Stimulated activated CD4-positive, alpha-beta T cell treated with anti-CD3 and anti-CD28 coated beads, Interleukin-4, amount 100 ng/mL, for 4 hours (primary cell): ENCODE results near the gene IL1RAPL2.
"Not testable (repeated sequence)": the region's sequence is repeated elsewhere in the genome, so short reads cannot be mapped to it uniquely, and the experiment has no call there.

Experiments
- DNase-seq, 2 experiments: peaks; one replicate each; pipeline ENCODE4 v3.0.0-alpha.2; 2020

Gene IL1RAPL2

DNA sequence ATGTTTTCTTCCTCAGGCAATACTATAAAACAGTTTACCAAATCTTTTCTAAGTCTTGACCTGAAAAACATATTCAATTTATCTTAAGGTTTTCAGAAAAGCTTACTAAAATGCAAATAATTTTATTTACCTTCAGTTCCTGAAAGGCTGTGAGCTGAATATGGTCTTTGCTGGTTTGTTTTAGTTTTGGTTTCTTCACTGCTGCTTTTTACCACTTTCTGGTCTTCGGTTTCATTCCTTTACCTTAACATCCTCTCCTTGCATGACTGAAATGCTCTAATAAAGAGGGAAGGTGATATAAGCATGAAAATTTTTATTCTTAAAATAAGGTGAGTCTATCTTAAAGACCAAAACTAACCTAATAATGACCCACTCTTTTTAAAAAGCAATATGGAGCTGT, 1159.2 kb downstream of the IL1RAPL2 start:
- DNase-seq = no peak

DNA sequence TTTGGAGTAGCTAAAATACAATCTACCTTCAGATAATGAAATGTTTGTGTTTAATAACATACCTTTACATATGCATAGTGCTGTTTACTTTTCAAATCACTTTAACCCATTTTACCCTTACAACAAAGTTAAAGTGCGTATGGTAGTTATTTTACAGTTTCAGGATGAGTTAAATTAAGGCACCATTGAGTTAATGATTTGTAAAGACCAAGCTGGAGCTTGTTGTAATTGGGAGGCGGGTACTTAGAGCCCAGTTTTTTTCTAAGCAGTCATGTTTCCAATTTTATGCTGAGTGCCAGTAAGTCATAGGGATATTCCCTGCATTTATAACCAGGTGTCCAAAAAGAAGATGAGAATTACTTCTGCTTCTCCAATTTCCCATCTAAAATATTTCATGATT, 1172.2 kb downstream of the IL1RAPL2 start:
- no peak for DNase-seq

DNA sequence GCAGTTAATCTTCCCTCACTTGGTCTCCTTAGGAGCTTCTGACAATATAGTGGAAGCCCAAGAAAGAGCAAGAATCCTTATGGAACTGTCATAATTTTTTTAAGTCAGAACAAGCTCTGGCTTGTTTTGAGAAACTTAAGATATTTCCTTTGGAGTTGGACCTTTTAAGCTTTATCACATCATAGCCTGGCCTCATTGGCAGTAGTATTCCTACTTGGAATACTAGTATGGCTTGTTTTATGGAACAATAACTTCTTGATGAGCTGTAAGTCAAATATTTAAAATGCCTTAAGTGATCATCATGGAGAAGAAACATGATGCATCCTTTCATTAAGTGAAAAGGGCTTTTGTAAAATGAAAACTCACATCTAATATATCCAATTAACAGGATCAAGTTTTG, 1178.3 kb downstream of the IL1RAPL2 start:
- no peak for DNase-seq

DNA sequence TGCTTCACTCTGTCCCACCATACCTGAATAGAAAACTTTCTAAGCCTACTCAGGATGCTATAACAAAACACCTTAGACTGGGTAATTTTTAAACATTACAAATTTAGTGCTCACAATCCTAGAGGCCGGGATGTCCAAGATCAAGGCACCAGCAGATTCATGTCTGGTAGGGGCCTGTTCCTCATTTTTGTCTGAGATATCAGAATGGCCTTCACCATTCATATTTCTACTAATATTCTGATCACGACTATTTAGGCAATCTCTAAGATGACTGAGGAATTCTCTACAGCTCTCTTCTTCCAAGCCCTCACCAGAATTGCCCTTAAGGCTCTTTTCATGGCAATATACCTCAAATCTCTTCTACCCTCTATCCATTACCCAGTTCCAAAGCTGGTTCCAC, 1178.9 kb downstream of the IL1RAPL2 start:
- DNase-seq = no peak

DNA sequence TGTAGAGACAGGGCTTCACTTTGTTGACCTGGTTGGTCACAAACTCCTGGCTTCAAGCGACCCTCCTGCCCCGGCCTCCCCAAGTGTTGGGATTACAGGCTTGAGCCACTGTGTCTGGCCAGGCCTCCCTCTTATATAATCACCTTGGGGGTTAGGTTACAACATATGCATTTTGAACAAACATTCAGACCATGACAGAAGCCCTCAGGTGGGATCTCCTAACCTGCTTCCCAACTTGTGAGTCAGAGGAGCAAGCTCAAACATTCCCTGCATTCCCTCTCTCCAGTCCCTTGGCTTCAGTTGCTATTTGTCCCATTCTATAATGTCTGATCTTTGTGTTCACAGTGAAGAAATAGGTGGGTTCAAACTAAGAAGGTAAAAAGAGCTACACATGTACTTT, 1179.9 kb downstream of the IL1RAPL2 start:
- no peak for DNase-seq

DNA sequence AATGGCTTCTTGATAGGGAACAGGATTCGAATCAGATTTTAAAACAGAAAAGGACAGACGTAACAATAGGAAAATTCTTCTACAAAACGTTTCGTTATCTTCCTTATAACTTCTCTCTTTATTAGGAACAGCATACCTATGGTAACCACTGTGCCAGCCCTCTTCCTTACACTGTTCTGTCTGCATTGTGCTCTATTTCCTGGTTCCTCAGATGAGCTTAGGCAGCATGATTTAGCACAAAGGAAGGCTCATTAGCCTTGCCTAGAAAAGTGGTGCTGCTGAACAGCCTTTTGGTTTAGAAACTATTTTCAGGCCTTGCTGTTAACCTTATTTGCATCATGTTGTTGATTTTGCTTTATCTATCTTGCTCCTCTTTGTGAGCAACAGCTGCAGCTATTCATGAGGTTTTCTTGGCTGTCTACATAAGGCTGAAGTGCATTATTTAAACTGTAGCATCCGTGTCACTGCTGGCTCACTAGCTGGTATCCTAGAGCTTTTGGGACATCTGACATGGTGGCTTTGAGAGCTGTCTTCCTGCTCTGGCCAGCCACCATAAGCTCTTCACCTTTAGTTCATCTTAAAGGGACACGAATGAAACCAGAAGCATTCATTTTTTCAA, 1186.4 kb downstream of the IL1RAPL2 start:
- no peak for DNase-seq

DNA sequence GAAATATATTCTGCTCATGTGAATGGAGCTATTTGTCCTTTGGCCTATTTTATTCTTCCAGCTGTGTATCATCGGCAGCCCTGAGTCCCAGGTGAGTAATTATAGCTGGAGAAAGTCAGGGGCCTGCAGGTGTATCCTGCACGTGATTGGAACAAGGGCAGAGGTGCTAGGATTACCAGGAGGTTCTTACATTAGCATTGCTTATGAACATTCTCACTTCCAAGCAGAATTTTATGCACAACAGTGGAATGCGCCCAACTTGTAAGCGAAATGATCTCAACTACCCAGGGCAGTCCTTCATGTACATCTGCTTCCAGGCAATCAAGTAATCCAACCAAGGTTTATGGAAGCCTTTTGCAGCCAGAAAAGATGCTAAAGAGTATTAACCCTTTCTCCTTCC, 1187.4 kb downstream of the IL1RAPL2 start:
- DNase-seq = no peak

DNA sequence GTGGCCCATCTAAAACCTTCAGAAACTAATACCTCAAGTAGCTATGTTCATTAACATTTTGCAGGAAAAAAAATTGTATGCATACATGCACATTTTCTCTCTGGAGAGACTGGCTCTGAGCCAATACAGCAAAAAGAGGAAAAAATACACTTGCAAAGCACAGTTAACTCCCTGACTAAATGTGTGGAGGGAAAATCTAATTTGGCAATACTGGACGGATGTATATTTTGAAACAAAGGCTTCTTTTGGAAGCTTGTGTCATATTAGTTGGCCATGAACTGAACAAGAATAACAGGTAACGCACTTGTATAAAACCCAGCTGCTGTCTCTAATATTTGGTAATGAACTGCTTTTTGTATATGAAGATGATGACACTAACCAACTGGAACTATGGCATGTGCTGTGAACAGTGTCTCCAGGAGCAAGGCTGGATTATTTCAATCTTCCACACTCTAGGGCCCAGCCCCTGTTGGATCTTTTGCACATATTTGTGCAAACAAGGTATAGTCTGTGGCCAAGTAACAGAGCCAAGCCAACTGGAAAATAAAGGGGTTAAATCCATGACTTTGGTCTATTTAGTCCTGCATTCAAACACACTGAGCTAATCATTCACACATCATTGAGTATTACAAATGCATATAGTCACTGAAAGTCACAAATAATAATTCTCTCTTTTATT, 1188.4 kb downstream of the IL1RAPL2 start:
- DNase-seq = no peak

DNA sequence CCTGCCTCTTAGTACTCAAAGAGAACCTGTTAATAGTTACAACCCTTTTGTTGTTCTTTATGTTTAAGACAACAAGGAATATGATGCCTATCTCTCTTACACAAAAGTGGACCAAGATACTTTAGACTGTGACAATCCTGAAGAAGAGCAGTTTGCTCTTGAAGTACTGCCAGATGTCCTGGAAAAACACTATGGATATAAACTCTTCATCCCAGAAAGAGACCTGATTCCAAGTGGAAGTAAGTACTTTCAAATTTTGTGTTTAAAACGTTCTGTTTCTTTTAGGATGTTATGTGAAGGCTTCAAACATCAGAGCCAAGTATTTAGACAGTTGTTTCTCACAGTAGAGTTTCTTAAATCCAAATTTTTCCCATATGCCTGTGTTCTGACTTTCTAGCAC, 1189.1 kb downstream of the IL1RAPL2 start:
- DNase-seq = no peak

DNA sequence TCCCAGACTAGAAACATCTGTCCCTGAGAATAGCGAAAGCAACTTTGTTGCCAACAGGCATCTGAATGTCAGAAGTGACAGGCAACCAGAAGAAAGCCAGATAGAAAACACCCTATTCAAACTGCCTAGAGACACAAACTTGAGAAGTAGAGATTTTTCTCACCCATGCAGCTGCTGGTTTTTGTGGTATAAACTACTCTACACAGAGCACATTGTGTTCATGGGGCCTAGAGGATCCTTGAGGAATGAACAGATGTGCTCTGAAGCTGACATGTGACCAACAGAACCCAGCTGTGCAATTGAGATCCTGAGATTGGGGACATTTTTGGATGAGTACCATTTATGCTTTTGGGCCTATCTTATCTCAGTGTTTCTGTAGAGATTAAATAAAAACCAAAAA, 1192.8 kb downstream of the IL1RAPL2 start:
- no peak for DNase-seq

DNA sequence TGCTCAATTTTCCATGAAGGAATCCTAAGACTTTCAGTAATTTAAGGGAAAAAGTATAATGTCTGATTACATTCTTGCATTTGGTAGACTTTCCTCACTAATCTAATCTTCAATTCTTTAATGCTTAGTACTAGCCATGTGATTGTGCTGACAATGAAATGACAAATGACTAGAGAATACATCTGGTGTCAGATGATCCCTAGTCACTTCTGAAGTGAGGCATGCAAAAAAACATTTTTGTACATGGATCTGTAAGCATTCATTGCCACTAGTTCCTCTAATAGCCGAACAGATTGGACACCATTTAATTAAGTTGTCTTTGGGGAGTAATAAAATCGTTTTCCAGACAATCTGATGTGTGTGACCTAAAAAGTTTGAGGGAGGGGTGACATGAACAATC, 1193.6 kb downstream of the IL1RAPL2 start:
- no peak for DNase-seq

DNA sequence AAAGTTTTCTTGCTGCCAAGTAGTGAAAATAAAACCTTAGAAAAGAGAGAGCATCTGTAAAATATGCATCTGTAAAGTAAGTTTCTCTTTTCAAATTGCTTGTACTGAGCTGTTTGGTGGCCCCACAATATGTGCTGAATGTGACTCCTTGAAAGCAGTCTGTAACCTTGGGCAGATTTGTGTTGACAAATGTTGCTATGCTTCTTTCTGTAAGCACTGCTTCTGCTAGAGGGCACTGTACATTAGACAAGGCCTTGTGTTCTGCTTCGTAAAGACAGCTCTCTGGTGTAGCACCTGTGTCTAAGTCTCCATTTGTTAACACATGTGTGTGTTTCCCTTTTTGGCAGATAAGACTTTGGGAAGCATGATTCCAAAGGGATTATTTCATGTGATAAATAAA, 1199.7 kb downstream of the IL1RAPL2 start:
- DNase-seq = no peak

DNA sequence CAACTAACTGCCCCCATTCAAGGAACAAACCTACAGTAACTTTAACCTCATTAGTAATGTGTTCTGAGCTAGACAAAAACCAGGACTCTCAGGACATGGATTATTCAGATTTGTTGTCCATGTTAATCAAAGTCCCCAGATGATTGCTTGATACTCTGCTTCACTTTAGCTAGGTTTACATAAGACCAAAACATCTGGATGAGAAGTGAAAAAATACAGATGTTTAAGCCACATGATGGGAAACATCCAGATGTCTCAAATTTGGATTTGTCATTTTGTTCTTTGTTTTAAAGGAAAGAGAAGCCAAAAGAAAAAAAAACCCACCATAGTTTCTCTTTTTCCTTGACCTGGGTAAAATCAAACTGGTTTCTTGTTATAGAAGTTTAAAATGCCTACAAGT, 1207.8 kb downstream of the IL1RAPL2 start:
- DNase-seq = no peak

DNA sequence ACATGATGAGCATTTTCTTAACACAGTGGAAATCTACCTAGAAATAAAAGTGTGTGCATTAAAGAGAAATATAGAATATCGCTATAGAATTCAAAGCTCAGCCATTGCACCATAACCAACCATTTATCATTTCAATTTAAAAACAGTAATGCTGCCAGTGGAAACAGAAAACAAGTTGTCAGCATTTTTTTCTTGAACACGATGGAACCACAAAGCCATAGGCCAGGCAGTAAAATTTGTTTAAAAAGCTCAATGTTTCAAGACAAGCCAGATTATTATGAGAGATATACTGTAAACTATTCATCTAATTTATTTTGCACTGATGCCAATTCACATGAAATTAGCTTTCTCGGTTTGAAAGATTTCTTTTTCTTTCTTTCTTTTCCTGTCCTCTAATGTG, 1209.7 kb downstream of the IL1RAPL2 start:
- no peak for DNase-seq

DNA sequence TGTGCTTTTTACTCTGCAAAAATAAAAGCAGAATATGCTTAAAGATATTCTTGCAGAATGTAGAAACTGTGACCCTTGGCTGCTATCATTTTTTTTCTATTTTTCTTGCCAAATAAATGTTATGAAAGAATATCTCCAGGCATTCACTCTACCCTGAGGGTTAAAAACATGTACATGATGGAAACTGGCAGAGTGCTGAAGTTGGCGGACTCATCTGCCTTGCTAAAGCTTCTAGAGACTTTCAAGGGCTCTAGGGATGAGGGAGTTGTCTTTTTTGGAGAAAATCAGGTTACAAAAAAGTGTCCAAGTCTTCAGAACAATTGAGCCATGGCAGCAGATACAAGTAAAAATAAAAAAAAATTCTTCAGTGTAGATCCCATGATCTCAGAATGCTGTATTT, 1215.8 kb downstream of the IL1RAPL2 start:
- no peak for DNase-seq

DNA sequence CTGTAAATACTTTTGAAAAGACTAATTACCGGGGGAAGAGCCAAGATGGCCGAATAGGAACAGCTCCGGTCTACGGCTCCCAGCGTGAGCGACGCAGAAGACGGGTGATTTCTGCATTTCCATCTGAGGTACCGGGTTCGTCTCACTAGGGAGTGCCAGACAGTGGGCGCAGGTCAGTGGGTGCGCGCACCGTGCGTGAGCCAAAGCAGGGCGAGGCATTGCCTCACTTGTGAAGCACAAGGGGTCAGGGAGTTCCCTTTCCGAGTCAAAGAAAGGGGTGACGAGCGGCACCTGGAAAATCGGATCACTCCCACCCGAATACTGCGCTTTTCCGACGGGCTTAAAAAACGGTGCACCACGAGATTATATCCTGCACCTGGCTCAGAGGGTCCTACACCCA, 1230.9 kb downstream of the IL1RAPL2 start:
- DNase-seq = not testable (repeated sequence)

DNA sequence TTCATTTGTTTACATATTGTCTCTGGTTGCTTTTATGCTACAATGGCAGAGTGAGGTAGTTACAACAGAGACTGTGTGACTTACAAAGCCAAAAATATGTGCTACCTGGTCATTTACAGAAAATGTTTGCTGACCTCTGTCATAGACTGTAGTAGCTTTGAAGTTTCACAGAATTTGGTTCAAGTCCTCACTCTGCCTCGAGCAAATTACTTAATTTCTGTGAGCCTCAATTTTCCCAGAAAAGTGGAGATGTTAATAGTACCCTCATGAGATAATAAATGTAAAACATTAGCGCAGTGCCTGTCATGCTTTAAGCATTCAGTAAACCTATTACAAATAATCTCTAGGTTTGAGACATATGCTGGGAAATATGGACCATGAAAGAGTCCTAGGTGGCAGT, 1237.9 kb downstream of the IL1RAPL2 start:
- no peak for DNase-seq

DNA sequence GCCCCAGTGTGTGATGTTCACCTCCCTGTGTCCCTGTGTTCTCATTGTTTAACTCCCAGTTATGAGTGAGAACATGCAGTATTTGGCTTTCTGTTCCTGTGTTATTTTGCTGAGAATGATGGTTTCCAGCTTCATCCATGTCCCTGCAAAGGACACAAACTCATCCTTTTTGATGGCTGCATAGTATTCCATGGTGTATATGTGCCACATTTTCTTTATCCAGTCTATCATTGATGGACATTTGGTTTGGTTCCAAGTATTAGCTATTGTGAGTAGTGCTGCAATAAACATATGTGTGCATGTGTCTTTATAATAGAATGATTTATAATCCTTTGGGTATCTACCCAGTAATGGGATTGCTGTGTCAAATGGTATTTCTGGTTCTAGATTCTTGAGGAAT, 1239.7 kb downstream of the IL1RAPL2 start:
- not testable (repeated sequence) for DNase-seq

DNA sequence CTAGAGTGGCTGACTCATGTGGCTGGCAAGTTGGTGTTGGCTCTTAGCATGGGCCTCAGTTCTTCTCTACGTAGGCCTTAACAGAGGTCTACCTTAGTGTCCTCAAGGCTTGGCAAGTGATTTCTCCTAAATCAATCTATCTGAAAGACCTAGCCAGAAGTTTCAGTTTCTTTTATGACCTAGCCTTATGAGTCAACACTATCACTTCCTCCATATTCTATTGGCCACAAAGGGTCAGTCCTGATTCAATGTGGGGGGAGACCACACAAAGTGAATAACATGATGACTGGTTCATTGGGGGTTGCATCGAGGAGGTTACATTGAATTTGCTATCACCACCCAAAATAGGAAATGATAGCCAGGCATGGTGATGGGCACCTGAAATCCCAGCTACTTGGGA, 1250.5 kb downstream of the IL1RAPL2 start:
- DNase-seq = no peak
